HuH-7.5 (cell line): ENCODE measurements around the gene PROSER2.

Source experiments
- DNase-seq: peaks from one replicate; pipeline ENCODE4 v3.0.0; 2011; ENCODE audit warnings: low spot score

Gene PROSER2

DNA sequence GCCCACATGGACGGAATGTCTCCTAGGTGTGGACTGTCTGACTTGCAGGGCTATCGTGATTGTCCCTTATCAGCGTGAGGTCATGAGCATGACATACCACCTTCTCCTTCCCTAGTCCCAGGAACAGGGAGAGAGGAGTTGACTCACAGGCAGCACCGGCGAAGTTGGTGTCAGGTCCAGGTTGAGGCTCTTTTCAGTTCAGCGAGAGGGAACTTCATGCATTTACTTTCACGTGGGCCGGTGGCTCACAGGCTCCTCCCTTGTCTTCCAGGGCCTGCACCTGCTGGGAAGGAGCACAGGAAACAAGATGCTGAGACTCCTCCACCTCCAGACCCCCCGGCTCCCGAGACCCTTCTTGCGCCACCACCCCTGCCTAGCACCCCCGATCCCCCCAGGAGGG is 46.1 kb downstream of the PROSER2 start:
- DNase-seq, result no peak

DNA sequence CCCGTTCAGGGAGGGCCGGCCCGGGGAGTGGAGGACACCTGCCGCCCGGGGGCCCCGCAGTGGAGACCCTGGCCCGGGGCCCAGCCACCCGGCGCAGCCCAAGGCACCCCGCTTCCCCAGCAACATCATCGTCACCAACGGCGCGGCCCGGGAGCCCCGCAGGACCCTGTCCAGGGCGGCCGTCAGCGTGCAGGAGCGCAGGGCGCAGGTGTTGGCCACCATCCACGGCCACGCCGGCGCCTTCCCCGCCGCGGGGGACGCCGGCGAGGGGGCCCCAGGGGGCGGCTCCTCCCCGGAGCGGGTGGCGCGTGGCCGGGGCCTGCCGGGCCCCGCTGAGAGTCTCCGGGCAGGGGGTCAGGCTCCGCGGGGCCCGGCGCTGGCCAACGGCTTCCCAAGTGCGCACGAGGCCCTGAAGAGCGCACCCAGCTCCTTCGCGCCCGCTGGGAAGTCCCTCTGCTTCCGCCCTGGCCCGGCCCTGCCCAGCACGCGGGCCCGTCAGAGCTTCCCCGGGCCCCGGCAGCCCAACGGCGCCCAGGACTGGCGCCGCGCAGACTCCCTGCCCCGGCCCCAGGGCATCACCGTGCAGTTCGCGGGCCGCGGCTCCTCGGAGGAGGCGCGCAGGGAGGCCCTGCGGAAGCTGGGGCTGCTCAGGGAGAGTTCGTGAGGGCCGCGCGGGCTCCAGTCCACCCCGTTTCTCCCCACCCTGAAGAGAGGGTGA is 46.7 kb downstream of the PROSER2 start:
- no peak for DNase-seq

DNA sequence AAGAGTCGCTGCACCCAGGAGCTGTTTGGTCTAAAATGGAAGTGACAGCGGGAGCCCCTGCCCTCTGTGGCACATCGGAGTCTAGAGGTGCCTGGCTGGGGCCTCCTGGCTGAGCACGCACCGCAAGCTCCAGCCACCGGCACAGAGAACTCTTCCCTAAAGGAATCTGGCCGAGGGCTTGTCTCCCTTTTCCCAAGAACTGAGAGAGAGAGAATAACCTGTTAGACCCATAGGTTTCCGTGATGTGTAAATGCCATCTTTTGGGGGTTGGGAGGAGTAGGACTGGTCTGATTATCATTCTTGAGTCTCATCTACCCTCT is 47.3 kb downstream of the PROSER2 start:
- DNase-seq, result no peak

DNA sequence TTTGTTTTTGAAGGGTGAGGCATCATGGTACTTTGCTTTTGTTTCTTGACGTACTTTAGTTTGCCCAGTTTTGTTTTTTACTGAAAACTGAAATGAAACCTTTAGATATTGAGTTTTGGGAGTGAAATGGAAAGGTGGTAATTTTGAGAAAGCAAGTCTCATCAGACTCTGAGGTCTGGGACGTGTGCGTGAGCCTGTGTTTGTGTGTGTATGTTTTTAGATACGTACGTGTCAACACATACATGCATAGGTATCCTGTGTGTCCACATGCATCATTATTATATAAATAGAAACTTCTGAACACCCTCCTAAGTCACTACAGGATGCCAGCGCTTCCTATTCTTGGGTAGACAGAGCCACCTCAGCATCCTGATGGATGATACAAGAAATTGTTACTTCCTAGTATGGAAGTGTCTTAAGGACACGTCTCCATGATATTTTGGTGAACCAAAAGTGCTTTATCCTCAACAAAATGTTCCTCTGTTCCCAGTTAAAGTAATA is 47.8 kb downstream of the PROSER2 start:
- DNase-seq, result no peak

DNA sequence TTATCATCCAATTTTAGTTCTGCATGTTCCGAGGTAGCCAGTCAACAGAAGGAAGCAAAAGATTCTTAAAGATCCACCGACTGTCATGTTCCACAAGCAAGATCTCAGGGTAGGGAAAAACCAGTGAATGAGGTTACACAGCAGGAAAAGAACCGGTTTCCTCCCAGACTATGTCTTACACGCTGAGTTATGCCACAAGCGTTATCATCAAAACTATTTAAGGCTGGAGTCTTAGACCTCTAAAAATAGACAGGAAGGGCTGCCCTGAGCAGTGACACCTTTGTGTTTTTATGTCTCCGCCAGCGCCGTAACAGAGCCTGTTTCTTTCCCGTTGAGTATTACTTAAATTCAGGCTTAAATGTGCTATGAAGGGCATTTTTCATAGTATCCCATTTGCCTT is 48.3 kb downstream of the PROSER2 start:
- no peak for DNase-seq

DNA sequence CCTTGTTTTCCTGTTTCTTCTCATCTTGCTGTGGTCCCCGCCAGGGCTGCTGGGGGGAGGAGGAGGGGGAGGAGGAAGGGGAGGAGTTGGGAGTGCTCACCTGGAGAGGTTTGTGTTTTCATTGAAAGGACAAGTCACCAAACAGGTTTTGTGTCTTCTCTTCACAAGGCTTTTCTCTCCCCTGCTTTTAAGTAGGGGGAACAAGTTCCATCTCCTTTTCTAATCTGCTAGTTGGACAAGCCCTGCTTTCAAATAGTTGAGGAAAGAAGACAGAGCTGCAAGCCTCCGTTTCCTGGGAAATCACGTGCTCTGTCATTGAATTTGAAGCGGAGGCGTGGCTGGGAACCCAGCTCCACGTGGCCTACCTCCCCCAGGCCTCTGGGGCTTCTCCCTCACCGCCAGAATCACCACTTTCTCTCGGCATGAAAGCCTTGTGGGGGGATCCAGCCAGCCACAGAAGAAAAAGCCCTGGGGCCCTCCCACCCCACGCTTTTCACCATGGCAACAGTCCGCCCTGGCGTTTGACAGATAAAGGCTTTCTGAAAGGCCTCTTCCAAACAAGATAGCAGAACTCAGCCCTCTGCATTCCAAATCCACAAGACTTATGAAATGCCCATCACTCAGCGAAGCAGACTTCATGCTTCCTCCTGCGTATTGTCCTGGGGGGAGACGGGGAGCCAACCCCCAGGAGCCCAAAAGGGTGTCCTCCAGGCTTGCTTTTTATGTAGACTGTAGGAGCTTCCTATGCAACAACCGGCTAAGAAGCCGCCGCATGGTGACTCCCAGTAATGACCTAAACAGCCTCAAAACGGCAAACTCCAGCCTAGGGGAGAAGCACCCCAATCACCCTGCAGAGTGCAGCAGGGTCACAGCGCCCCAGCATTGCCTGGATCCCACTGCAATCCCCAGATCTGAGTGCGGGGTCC is 51.7 kb downstream of the PROSER2 start:
- DNase-seq, result peak; percentile 85

DNA sequence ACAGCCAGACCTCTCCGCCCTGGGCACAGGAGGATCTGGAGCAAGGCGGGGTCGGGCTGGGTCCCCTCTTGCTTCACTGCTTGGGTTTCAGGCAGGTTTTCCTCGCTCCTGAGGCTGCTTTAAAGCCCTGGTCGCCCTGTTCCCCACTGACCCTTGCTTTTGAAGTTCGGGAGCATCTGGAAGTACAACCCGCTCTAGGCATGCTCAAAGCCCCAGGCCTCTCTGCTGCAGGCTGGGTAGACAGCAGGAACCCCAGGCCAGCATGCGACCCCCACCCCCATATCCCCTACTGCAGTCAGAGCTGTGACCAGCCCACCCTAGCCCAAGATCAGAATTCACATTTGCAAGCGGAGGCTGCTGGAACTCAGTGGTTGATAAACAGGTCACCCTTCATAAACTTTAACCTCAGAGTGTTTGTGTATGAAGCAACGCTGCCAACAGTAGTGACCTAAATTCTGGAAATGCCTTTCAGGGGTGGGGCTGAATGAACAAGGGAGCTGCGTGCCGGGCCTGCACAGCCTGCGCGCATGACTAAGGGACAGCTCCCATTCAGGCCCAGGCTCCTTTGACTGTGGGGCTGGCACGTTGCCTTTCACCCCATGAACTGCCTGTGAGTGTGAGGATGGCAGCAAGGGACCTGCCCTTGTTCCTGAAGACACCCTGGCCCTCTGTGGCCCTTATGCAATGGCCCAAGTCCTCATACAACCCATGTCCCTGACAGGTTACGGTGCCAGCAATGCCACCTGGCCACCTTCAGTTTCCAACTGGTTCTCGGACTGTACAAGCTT is 52.5 kb downstream of the PROSER2 start:
- DNase-seq, result peak; percentile 98

DNA sequence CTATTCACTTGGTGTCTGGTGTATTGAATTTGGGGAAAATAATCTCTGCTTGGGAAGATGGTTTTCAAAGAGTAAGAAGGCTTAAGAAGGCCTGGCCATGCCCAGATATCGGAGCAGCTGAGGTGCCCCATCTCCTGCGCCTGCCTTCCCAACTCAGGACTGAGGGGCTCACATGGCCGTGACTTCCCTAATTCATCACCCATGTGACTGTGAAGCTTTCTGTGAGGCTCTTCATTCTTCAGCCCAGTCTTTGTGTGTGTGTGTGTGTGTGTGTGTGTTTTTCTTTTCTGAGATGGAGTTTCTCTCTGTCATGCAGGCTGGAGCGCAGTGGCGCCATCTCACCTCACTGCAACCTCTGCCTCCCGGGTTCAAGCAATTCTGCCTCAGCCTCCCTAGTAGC is 53.2 kb downstream of the PROSER2 start:
- DNase-seq, result no peak

DNA sequence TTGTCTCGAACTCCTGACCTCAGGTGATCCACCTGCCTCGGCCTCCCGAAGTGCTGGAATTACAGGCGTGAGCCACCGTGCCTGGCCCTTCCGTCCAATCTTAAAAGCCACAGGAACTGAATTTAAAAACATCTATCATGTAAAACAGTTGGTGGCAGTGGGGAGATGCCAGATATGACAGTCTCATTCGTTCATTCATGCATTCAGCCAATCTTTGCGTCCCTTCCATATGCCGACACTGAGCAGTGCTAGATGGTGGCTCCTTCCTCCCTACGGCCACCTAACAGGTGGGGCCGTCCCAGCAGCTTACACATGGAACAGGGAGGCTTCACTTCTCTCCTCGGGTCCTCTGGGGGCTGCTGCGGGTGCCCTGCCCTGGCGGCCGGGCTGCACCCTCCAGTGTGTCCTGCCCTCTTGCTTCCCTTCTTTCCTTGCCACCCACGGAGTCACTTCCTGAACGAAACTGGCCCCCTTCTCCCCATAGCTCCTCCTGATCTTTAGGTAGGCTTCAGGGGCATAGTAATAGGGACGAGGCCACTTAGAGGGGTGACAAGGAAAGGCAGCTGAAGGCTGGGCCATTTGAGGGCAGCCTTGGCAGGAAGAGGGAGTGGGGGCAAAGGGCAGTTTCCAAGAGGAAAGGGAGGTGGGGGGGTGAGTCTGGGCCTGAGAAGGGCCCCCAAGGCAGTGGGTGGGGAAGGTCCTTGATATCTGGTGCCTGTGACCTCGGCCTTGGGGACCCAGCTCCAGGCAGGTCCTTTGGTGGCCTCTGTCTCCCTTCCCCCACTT is 53.8 kb downstream of the PROSER2 start:
- DNase-seq, result no peak

DNA sequence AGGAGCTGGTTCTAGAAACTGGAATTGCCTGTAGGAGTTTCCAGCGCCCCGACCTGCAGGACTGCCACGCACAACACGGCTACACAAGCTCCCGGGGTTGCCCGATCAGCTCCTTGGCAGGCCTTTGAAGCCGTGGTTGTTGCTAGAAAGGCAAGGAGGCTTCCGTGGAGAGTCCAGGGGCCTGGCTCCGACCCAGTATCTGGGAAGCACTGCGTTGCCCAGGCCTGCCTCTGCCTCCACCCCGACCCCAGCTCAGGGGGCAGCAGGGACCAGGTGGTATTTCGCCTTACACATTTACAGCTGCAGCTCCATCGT is 54.4 kb downstream of the PROSER2 start:
- no peak for DNase-seq

DNA sequence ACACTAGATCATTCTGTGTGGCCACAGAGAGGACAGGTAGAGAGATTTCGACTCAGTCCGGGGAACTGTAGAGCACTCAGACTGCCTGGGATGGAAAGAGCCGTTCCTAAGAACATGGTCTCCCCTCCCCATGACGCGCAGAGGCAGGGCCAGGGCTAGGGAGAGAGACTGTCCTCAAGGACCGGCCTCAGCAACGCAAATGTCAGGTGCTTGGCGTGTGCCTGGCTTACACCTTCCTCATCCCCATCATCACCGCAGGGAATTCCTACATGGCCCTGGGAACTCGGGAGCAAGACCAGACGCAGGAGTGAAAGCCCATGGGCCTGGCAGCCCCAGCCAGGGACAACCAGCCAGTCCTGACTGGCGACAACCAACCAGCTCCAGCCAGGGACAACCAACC is 55.6 kb downstream of the PROSER2 start:
- no peak for DNase-seq

DNA sequence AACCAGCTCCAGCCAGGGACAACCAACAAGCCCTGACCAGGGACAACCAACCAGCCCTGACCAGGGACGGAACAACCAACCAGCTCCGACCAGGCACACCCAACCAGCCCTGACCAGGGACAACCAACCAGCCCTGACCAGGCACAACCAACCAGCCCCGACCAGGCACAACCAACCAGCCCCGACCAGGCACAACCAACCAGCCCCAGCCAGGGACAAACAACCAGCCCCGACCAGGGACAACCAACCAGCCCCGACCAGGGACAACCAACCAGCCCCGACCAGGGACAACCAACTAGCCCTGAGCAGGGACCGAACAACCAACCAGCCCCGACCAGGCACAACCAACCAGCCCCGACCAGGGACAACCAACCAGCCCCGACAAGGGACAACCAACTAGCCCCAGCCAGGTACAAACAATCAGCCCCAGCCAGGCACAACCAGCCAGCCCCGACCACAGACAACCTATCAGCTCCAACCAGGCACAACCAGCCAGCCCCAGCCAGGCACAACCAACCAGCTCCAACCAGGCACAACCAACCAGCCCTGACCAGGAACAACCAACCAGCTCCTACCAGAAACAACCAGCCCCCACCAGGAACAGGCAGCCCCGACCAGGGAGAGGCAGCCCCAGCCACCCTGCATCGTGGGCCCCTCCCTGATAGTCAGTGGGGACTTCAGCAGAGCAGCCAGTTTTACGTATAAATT is 56.4 kb downstream of the PROSER2 start:
- DNase-seq, result no peak

DNA sequence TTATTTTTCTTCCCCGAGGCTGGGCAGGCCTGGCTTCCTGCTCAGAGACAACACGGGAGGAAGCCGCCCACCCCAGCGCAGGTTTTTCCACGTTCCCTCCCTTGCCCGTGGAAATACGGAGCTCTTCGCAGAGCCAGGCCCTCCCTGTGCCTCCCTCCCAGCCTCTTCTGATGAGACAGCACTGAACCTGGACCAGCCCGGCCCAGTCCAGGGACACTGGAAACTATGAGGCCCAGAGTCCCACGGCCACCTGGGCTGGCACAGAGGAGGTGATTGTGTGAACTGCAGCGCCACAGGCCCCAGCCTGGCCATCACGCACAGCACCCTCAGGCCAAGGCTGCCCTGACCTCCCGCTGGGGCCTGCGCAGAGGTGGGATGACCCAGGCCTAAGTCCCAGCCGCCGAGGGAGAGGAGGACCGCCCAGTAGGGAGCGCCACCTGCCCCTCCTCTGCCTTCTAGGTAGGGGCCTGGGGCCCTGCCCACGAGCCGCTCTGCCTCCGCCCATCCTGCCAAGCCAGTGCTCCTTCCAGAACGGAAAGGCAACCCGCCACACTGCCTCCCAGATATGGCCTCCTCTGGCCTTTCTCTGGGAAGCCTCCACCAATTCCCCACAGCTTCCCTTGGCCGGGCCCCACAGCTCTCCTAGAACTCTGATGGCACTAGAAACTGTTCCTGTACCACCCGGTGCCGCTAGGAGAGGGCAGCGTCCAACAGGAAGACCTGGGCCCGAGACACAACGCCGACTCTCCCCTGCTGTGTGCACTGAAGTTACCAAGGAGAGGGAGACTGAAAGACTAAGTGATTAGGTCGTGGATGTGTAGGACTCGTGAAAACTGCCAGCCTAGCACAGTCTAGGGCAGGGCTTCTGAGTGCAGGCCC is 57.2 kb downstream of the PROSER2 start:
- no peak for DNase-seq

DNA sequence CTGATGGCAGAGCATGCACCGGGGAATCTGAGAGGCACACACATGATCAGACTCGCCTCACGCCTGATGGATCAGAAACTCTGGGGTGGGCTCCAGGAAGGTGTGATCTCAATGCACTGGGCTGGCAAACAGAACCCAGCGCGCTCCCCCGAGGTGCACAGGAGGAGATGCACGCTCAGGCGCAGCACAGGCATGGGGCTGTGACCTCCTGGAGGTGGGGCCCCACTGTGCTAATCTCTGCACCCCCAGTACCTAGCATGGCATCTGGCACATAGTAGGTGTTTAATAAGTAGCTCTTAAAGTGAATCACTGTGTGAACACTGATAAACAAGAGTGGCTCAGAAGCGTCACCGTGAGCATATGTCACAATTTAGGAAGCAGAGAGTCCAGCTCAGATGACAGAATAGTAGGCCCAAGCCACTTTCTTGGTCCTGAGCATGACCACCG is 57.9 kb downstream of the PROSER2 start:
- no peak for DNase-seq

DNA sequence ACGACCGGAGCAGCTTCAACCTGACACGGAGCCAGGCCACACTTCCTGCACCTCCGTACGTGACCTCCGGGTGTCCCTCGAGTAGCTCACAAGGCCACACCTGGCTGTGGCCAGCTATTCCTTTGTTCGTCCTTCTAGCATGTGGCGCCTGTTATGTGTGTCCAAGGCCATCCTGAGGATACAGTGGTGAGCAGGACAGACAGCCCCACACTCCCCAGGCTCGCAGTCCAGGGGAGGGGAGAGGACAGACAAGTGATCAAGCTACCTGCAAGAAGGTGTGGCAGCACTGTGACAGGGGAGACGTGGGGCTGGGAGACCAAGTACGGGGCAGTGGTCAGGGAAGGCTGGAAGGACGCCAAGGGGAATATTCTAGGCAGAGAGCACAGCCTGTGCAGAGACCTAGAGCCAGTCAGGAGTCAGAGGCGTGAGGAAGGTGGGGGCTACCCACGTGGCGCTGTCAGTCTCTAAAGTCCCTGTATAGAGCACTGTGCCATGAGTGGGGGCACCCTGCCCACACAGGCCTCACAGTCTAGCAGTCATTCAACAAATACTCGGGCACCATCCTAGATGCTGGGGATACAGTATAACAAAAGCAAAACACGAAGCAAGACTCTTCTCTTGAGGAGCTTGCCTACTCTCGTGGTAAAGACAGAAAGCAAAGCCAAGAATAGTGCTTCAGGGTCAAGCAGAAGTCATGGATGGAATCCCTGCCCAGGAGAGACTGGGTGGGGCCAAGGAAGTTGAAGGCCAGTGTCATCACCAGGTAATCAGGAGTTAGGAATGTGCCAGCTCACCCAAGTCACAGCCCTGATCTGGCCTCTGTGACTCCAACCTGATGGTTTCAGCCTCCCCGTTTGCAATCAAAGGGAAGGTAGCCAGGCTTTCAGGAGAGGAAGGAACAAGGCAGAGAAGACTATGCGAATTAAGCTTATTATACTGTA is 58.6 kb downstream of the PROSER2 start:
- DNase-seq, result peak; percentile 82

DNA sequence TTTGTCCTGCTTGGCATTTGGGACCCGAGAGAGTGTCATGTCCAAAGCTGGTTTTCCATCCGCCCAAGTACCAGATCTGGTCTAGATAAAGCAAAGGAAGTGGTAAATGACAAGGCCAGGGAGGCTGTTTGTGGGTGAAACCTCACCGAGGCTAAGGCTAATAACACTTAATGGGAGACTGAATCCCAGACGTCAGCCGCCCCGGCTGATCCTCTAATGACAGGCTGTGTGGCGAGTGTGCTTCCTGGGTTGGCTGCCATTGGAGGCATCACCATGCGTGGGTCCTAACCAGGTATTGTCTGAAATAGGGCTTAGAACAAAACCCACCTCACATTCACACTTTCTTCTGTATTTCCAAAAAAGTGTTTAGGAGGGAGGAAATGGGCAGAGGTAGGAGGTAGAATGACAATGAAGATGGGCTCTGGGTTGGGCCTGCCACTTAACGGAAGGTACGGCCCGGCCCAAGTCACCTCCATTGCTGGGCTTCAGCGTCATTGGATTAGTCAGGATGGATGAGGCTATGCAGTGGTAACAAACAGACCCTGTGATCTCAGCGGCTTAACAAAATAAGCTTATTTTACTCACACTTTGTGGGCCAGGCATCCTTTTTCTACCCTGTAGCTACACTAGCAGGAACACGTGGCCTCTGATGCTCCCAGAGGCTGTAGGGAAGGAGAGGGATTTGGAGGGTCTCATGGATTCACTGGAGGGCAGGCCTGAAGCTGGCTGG is 59.7 kb downstream of the PROSER2 start:
- DNase-seq, result no peak

DNA sequence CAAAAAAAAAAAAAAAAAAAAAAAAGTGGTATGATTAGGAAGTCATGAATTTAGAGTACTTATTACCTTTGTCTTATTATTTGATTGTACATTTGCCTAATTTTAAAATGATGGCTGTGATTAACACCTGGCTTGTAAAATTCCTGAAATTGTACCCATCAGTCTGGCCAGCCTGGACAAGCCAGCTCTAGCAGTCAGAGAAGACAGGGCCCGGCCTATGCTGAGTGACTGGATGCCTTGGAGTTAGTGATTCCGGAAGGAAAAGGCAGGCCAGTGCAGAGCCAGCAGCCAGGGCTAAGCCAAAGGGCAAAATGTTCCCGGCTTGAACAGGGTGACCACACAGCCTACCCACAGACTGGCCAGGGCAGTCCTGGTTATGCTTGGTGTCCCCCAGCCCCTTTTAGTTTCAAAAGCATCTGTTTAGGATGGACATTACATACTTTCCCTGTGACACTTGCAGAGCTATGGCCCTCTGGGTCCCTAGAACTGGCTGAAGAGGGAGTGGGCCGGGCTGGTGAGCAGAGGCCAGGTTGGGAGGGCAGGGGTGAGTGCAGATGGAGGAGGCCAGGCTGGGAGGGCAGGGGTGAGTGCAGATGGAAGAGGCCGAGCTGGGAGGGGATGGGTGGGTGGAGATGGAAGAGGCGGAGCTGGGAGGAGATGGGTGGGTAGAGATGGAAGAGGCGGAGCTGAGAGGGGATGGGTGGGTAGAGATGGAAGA is 61.7 kb downstream of the PROSER2 start:
- DNase-seq, result no peak
